Smooth muscle cell of the umbilical artery (primary cell): ENCODE measurements around the gene GRAP2. TPM values are rescaled to one million over a fixed set of nuclear protein-coding genes. Genes with fewer than 3 reads are reported as not detected.

Experiments
- total RNA-seq: library from RNA; depleted of rRNA; stranded (reverse); fragments of >200 nt; gene quantifications from 2 replicates; pipeline ENCODE4 v1.2.3, GENCODE V29; 2014

Gene GRAP2
- not detected in 2 replicates for total RNA-seq

GRCh38 chr22:39900306-39901227, at the start of gene GRAP2:
GRAP2 (plus strand) TSS chr22:39901084; CDS start chr22:39947107, 46,023 bp downstream.

GRCh38 chr22:39893526-39893925, 7.4 kb upstream of the GRAP2 start, which contains the start of gene ENTHD1:
ENTHD1 (minus strand) TSS chr22:39893760; CDS start chr22:39887748, 6,012 bp downstream.

GRCh38 chr22:39959640-39960447, 59.0 kb downstream of the GRAP2 start, which contains the start of gene TMA7B:
TMA7B (plus strand) TSS chr22:39960397; CDS start chr22:39964375, 3,978 bp downstream.

GRCh38 chr22:39994566-39995392, 93.9 kb downstream of the GRAP2 start, which contains the start of gene FAM83F:
FAM83F (plus strand) TSS chr22:39994954; CDS start chr22:39995043, 89 bp downstream.

Other genes with a start within 250 kb of the GRAP2 start
- gene ENTHD1, start 7.3 kb upstream of the GRAP2 start, total RNA-seq, result not detected in 2 replicates
- not detected in 2 replicates for gene TMA7B, start 59.3 kb downstream of the GRAP2 start, total RNA-seq
- not detected in 2 replicates for gene FAM83F, start 93.9 kb downstream of the GRAP2 start, total RNA-seq